SK-N-SH (cell line): ENCODE measurements around the gene SORD. TPM values are rescaled to one million over a fixed set of nuclear protein-coding genes. Genes with fewer than 3 reads are reported as not detected.

Experiments
- CTCF ChIA-PET: fragments of 300-600, 350-600 bp; formaldehyde crosslinking; extraction: SDS; loops from one replicate; lab custom pipeline; 2021; lab: Yijun Ruan, JAX
- POLR2A ChIA-PET: fragments of 350-600 bp; sonication (Branson Sonifier 250); formaldehyde crosslinking; extraction: SDS; loops from one replicate; lab custom pipeline; 2020; ENCODE audit warnings: antibody characterized with exemption, inconsistent platforms; lab: Yijun Ruan, JAX
- DNase-seq: peaks from one replicate; pipeline ENCODE4 v3.0.0; 2012
- H2AFZ ChIP-seq: fragments of 200-600 bp; sonication (generic); 2 replicates; pipeline ENCODE4 v1.8.1; 2016; ENCODE audit warnings: antibody characterized with exemption, mild to moderate bottlenecking, low read depth
- H3F3A ChIP-seq: fragments of 200-600 bp; sonication (generic); replicated peaks from 2 replicates; pipeline ENCODE3; 2016; ENCODE audit warnings: antibody characterized with exemption, mild to moderate bottlenecking; ENCODE audit not compliant: insufficient read depth
- H3K27ac ChIP-seq, 2 experiments: fragments of 200-500 bp in 1 of 2; fragments of 200-600 bp in 1 of 2; sonication (Bioruptor generic) in 1 of 2; sonication (generic), shearing (Covaris generic) in 1 of 2; 2 replicates each; pipeline versions ENCODE4 v1.5.1 to v1.6.1; 2014 to 2016; ENCODE audit warnings: low read depth in 2 of 2, inconsistent platforms in 1 of 2, low read length in 1 of 2, mild to moderate bottlenecking in 1 of 2, mixed read lengths in 1 of 2
- H3K27me3 ChIP-seq: fragments of 200-600 bp; sonication (generic), shearing (Covaris generic); 2 replicates; pipeline ENCODE4 v1.6.1; 2016; ENCODE audit warnings: mixed run types; ENCODE audit not compliant: insufficient read depth
- H3K36me3 ChIP-seq, 2 experiments: fragments of 200-500 bp in 1 of 2; fragments of 200-600 bp in 1 of 2; sonication (Bioruptor generic) in 1 of 2; sonication (generic) in 1 of 2; replicated peaks in 1 of 2; 2 replicates each; pipeline versions ENCODE3 to v1.5.1; 2014 to 2016; ENCODE audit warnings: low read length in 1 of 2, mild to moderate bottlenecking in 1 of 2; ENCODE audit not compliant: insufficient read depth in 2 of 2, control insufficient read depth in 1 of 2
- H3K4me1 ChIP-seq, 2 experiments: fragments of 200-500 bp in 1 of 2; fragments of 200-600 bp in 1 of 2; sonication (Bioruptor generic) in 1 of 2; sonication (generic), shearing (Covaris generic) in 1 of 2; 2 replicates each; pipeline versions ENCODE4 v1.5.1 to v1.6.1; 2014 to 2016; ENCODE audit warnings: low read depth in 1 of 2, low read length in 1 of 2, mixed run types in 1 of 2; ENCODE audit not compliant: insufficient read depth in 2 of 2, control insufficient read depth in 1 of 2
- H3K4me2 ChIP-seq: fragments of 200-600 bp; sonication (generic), shearing (Covaris generic); 2 replicates; pipeline ENCODE4 v1.6.1; 2017; ENCODE audit warnings: mixed run types
- H3K4me3 ChIP-seq, 2 experiments: fragments of 200-500 bp in 1 of 2; fragments of 200-600 bp in 1 of 2; sonication (Bioruptor generic) in 1 of 2; sonication (generic), shearing (Covaris generic) in 1 of 2; 2 replicates each; pipeline versions ENCODE4 v1.5.1 to v1.8.1; 2014 to 2016; ENCODE audit warnings: low read depth in 2 of 2, inconsistent platforms in 1 of 2, low read length in 1 of 2, mild to moderate bottlenecking in 1 of 2, mixed read lengths in 1 of 2, moderate library complexity in 1 of 2
- H3K79me2 ChIP-seq: fragments of 200-600 bp; sonication (generic); 2 replicates; pipeline ENCODE4 v1.8.1; 2017; ENCODE audit warnings: mild to moderate bottlenecking; ENCODE audit not compliant: insufficient read depth
- H3K9ac ChIP-seq: fragments of 200-600 bp; sonication (generic); 2 replicates; pipeline ENCODE4 v1.6.1; 2017; ENCODE audit warnings: mixed run types
- H3K9me2 ChIP-seq: fragments of 200-600 bp; sonication (generic); 2 replicates; pipeline ENCODE4 v1.6.1; 2017; ENCODE audit warnings: mixed run types
- H3K9me3 ChIP-seq: fragments of 200-600 bp; sonication (generic); 2 replicates; pipeline ENCODE4 v1.6.1; 2017; ENCODE audit warnings: mixed run types, mild to moderate bottlenecking, moderate library complexity
- H4K20me1 ChIP-seq: fragments of 200-600 bp; sonication (generic); 2 replicates; pipeline ENCODE4 v1.6.1; 2017; ENCODE audit warnings: mild to moderate bottlenecking, mixed run types; ENCODE audit not compliant: insufficient read depth
- ELF1 ChIP-seq: IDR thresholded peaks from 2 replicates; pipeline ENCODE4 v1.4.0; 2012
- EP300 ChIP-seq, 2 experiments: IDR thresholded peaks; 2 replicates each; pipeline versions ENCODE4 v1.4.0 to v1.6.1; 2012; ENCODE audit warnings: borderline replicate concordance in 1 of 2, low read depth in 1 of 2, low read length in 1 of 2
- FOSL2 ChIP-seq: IDR thresholded peaks from 2 replicates; pipeline ENCODE4 v1.4.0; 2012; ENCODE audit warnings: low read depth, mild to moderate bottlenecking, moderate library complexity, borderline replicate concordance
- GABPA ChIP-seq: IDR thresholded peaks from 2 replicates; pipeline ENCODE4 v1.4.0; 2012; ENCODE audit warnings: low read depth, mild to moderate bottlenecking
- JUND ChIP-seq: IDR thresholded peaks from 2 replicates; pipeline ENCODE4 v1.4.0; 2012
- NFIC ChIP-seq: IDR thresholded peaks from 2 replicates; pipeline ENCODE4 v1.4.0; 2012; ENCODE audit warnings: borderline replicate concordance
- RCOR1 ChIP-seq: fragments of 150-350 bp; IDR thresholded peaks from 2 replicates; pipeline ENCODE4 v1.6.1; 2017; ENCODE audit warnings: antibody characterized with exemption, low read length
- SIN3A ChIP-seq: IDR thresholded peaks from 2 replicates; pipeline ENCODE4 v1.6.1; 2012; ENCODE audit warnings: low read depth, mild to moderate bottlenecking, low read length, moderate library complexity, borderline replicate concordance
- TEAD4 ChIP-seq: IDR thresholded peaks from 2 replicates; pipeline ENCODE4 v1.4.0; 2012; ENCODE audit warnings: mild to moderate bottlenecking, borderline replicate concordance; ENCODE audit not compliant: insufficient read depth
- YY1 ChIP-seq: IDR thresholded peaks from 2 replicates; pipeline ENCODE4 v1.4.0; 2012; ENCODE audit warnings: low read depth, mild to moderate bottlenecking
- WGBS: methylation state at CpG from one replicate; pipeline ENCODE4 v1.1.6; 2017; ENCODE audit warnings: low lambda C conversion rate; 5-methylcytosine and 5-hydroxymethylcytosine counted together
- polyA plus RNA-seq, 3 experiments: library from polyadenylated mRNA; depleted of rRNA; stranded (reverse); fragments of >200 nt; gene quantifications; 2 replicates each; pipeline ENCODE4 v1.2.3, GENCODE V29; 2012
- TF ChIP-seq, protein P1 (sequence below): fragments of 150-350 bp; IDR thresholded peaks from 2 replicates; pipeline ENCODE4 v1.6.1; 2016; ENCODE audit warnings: mild to moderate bottlenecking, low read depth, low read length
- TF ChIP-seq, protein P2 (sequence below): IDR thresholded peaks from 2 replicates; pipeline ENCODE4 v1.4.0; 2012; ENCODE audit warnings: low read depth, borderline replicate concordance

SORD gene
- polyA plus RNA-seq, 1 of the 3 experiments (the other 2 are of a cell fraction), result 35.1 TPM

DNA sequence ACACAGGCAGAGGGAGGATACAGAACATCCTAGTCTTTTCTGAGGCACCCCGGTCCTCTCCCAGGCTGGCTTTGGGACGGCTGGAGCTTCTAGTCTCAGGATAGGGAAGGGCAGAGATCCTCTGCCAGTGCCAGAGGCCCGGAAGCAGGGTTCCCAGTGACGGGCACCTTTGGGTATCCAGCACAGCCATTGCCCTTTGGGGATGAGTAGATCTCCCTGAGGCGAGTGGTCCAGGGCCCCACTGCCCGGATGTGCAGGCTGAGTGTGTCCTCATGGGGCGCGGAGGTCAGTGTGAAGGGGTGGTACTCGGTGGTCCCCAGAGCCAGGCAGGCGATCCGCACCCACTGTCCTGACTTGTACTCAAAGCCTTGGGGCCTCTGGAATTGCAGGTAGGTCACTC lies 72.7 kb downstream of the SORD start (continued):
- TF ChIP-seq EP300 (IDR thresholded peaks at IDR 0.05; ENCODE audit: borderline replicate concordance in 1 of 2, low read depth in 1 of 2, low read length in 1 of 2) (no peak), TEAD4 (no peak), SIN3A (no peak), GABPA (no peak)
- TF ChIP-seq, protein P1, sequence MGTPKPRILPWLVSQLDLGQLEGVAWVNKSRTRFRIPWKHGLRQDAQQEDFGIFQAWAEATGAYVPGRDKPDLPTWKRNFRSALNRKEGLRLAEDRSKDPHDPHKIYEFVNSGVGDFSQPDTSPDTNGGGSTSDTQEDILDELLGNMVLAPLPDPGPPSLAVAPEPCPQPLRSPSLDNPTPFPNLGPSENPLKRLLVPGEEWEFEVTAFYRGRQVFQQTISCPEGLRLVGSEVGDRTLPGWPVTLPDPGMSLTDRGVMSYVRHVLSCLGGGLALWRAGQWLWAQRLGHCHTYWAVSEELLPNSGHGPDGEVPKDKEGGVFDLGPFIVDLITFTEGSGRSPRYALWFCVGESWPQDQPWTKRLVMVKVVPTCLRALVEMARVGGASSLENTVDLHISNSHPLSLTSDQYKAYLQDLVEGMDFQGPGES, result no peak

DNA sequence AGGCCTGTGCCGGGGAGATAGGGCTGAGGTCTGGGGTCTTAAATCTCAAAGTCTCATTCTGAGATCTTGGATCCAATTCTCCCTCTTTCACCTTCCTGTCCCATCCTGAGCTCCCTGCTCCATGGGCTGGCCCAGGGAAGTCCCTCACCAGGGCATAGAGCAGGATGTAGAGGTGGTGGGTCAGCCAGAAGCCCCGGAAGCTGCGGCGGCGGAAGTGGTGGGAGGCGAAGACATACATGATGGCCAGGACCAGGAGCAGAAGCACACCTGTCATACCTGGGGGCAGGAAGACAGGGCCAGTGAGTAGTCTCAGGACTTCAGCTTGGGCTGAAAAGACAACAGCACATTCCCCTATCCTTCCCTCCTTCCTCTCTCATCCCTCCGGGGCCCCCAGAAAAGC lies 74.5 kb downstream of the SORD start:
- Histone ChIP-seq H3K4me2 (no peak overlapping the region), H3F3A (no peaks in the 10 kb centered on the region), H3K9ac (no peak overlapping the region), H4K20me1 (no peaks in the 10 kb centered on the region), H3K9me3 (no peaks in the 10 kb centered on the region), H3K4me3 (no peak overlapping the region), H3K27ac (no peak overlapping the region), H3K27me3 (peaks cover 5% of the 10 kb centered on the region; the same call in 1 of the 2 replicates), H3K36me3 (no peaks in the 10 kb centered on the region), H3K79me2 (no peaks in the 10 kb centered on the region), H3K4me1 (no peaks in the 10 kb centered on the region), H3K9me2 (no peaks in the 10 kb centered on the region), H2AFZ (no peak overlapping the region)
- no peak for TF ChIP-seq FOSL2
- TF ChIP-seq ELF1, result no peak
- TF ChIP-seq, protein P2, sequence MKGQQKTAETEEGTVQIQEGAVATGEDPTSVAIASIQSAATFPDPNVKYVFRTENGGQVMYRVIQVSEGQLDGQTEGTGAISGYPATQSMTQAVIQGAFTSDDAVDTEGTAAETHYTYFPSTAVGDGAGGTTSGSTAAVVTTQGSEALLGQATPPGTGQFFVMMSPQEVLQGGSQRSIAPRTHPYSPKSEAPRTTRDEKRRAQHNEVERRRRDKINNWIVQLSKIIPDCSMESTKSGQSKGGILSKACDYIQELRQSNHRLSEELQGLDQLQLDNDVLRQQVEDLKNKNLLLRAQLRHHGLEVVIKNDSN, result no peak
- no peak for TF ChIP-seq JUND
- no peak for TF ChIP-seq GABPA
- TF ChIP-seq YY1, result no peak
- no peak for TF ChIP-seq NFIC
- no peak for DNase-seq
- POLR2A ChIA-PET, result no interaction called here
- WGBS, result 80% methylated on average over 4 of the region's 7 CpGs
- CTCF ChIA-PET, result interaction anchor here (1.0 to 1.2 kb wide), 3 partner anchors 16 to 61 kb away, joined by 3 to 5 read pairs (median 4); partner anchors contain the start of genes DUOX2 and DUOXA2

DNA sequence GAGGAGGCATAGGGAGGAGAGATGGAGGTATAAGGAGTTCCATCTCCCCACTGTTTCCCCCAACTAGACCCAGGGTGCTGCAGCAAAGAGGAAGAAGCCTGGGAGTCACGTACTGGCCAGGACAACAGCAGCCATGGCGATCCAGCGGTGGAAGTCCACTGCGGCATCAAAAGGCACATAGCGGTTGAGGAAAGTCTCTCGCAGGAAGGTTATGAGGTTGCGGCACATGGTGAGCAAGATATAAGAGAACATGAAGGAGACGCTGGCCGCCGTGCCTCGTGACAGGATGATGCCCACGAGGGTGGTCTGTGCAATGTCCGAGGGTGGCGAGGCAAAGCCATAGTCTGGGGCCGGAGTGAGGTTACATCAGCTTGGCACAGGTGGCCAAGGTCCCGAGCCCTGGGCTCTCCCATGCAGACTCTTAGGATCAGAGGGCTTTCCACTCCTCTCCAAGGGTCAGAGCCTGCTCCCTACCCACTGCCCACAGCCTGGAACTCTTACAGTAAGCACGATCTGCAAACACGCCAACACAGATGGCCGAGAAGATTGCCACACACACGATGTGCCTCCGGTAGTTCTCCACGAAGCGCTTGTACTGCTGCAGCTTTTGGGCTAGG lies 76.7 kb downstream of the SORD start:
- Histone ChIP-seq H3K36me3 (no peaks in the 10 kb centered on the region), H3K9me3 (no peaks in the 10 kb centered on the region), H2AFZ (no peak overlapping the region), H3K4me3 (no peak overlapping the region), H3K4me2 (no peak overlapping the region), H3K79me2 (no peaks in the 10 kb centered on the region), H3K27ac (no peak overlapping the region), H3K9ac (no peak overlapping the region), H3K27me3 (peaks cover 5% of the 10 kb centered on the region; the same call in 1 of the 2 replicates), H3K9me2 (no peaks in the 10 kb centered on the region), H3F3A (no peaks in the 10 kb centered on the region), H3K4me1 (no peaks in the 10 kb centered on the region), H4K20me1 (no peaks in the 10 kb centered on the region)
- TF ChIP-seq RCOR1, result no peak
- CTCF ChIA-PET, result no interaction called here
- 65% methylated on average over 18 of the region's 23 CpGs for WGBS
- POLR2A ChIA-PET, result no interaction called here
- DNase-seq, result no peak
